ENCODE results near the gene ARHGEF1.
A peak's percentile ranks its signal among the peaks of the same experiment; 100 is the strongest.
"Not testable (repeated sequence)": the region's sequence is repeated elsewhere in the genome, so short reads cannot be mapped to it uniquely, and the experiment has no call there.

ARHGEF1 gene

GRCh38 chr19:41933693-41934426, 50.9 kb downstream of the ARHGEF1 start:
- no peak for DNase-seq

- DNase-seq = peak; percentile 71
These were observed 51.9 kb downstream of the ARHGEF1 start for GRCh38 chr19:41934849-41935374.

- DNase-seq = no peak
These were observed 52.9 kb downstream of the ARHGEF1 start for GRCh38 chr19:41935760-41936415.

- DNase-seq = no peak
These were observed 53.4 kb downstream of the ARHGEF1 start for GRCh38 chr19:41936416-41936850.

GRCh38 chr19:41936961-41937360, 54.0 kb downstream of the ARHGEF1 start:
- no peak for DNase-seq

- no peak for DNase-seq
These were observed 54.8 kb downstream of the ARHGEF1 start for GRCh38 chr19:41937525-41938468.

GRCh38 chr19:41939209-41939608, 56.2 kb downstream of the ARHGEF1 start:
- not testable (repeated sequence) for DNase-seq

- DNase-seq = peak; percentile 67
These were observed 57.1 kb downstream of the ARHGEF1 start for GRCh38 chr19:41939861-41940730.

- no peak for DNase-seq
These were observed 57.9 kb downstream of the ARHGEF1 start for GRCh38 chr19:41940731-41941409.

GRCh38 chr19:41941410-41942202, 58.6 kb downstream of the ARHGEF1 start:
- no peak for DNase-seq

GRCh38 chr19:41944336-41944735, 61.4 kb downstream of the ARHGEF1 start:
- DNase-seq = no peak

- no peak for DNase-seq
These were observed 62.3 kb downstream of the ARHGEF1 start for GRCh38 chr19:41945135-41945766.

GRCh38 chr19:41947091-41947490, 64.1 kb downstream of the ARHGEF1 start:
- no peak for DNase-seq

GRCh38 chr19:41951686-41952172, 68.7 kb downstream of the ARHGEF1 start:
- peak; percentile 61 for DNase-seq

GRCh38 chr19:41955521-41955920, 72.5 kb downstream of the ARHGEF1 start:
- DNase-seq = no peak

GRCh38 chr19:41956621-41957020, 73.6 kb downstream of the ARHGEF1 start:
- DNase-seq = no peak
